ENCODE measurements around the gene RSPO1.

- no peak for TF ChIP-seq CTCF (IDR thresholded peaks at IDR 0.05 in 2 of 3, conservative IDR thresholded peaks at IDR 0.05 in 1 of 3; ENCODE audit: control insufficient read depth in 2 of 3, extremely low read depth in 1 of 3, insufficient read depth in 1 of 3, low read depth in 3 of 3, low read length in 3 of 3)
- no peak for TF ChIP-seq SUZ12 (IDR thresholded peaks at IDR 0.05; ENCODE audit: unreplicated experiment)
- no peak for TF ChIP-seq RAD21 (IDR thresholded peaks at IDR 0.05; ENCODE audit: insufficient read depth, low read depth, low read length)
These were observed 36.6 kb upstream of the RSPO1 start for GRCh38 chr1:37671261-37671660.
